HG03039 (cell line): Measurements from ENCODE around the gene WDR83.
"Not testable (repeated sequence)": the region's sequence is repeated elsewhere in the genome, so short reads cannot be mapped to it uniquely, and the experiment has no call there.

ENCODE experiments used
- ATAC-seq: cut with Tn5 transposase; IDR thresholded peaks from one replicate; pipeline ENCODE4 v1.9.1; 2021; ENCODE audit warnings: mild to moderate bottlenecking, moderate library complexity; ENCODE audit not compliant: unreplicated experiment

The WDR83 gene

DNA sequence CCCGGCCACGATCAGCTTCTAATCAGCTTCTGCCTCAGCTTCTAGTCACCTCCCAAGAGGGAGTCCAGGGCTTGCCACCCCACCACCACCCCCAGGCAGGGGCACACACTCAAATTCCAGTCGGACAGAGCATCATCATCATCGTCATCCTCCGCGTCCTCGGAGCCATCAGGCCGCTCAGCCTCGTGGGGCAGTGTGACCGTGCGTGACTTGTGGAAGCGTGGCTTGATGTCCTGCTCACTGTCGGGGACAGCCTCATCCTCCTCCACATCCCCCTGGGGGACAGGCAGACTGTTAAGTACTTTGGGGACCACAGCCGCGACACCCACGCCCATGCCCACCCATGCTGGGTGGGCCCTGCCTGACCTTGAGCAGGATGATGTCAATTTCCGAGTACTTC is 44.6 kb downstream of the WDR83 start:
- no peak for ATAC-seq

DNA sequence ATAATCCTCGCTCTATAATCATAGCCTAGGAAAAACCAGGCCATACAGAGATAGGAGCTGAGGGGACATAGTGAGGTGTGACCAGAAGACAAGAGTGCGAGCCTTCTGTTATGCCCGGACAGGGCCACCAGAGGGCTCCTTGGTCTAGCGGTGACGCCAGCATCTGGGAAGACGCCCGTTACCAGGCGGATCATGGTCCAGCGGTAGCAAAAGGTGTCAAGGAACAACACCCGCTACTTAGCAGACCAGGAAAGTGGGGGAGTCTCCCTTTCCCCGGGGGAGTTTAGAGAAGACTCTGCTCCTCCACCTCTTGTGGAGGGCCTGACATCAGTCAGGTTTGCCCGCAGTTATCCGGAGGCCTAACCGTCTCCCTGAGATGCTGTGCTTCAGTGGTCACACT is 45.5 kb downstream of the WDR83 start:
- ATAC-seq = not testable (repeated sequence)

DNA sequence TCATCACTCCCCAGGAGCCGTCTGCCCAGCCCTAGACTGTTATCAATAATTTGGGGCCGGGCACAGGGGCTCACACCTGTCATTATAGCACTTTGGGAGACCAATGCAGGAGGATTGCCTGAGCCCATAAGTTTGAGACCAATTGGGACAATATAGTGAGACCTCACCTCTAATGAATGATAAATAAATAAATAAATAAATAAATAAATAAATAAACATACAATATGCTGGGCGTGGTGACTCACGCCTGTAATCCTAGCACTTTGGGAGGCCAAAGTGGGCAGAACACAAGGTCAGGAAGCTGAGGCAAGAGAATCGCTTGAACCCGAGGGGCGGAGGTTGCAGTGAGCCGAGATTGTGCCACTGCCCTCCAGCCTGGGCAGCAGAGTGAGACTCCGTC is 46.7 kb downstream of the WDR83 start:
- ATAC-seq = not testable (repeated sequence)

DNA sequence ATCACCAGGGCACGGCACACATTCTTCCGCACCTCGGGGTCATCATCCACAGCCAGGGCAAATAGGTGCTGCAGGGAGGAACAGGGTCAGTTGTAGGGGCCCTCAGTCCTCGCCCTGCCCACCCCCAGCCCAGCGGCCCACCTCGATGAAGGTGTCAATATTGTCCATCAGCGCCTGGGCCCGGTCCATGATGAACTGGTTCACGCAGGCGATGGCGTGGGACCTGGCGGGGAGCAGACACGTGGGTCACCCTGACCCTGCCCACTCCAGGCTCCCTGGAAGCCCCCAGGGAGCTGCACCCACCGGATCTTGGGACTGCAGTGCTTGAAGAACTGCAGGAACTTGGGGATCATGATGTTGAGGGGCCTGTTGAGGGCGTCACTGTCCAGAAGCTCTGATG is 48.5 kb downstream of the WDR83 start:
- ATAC-seq = no peak

DNA sequence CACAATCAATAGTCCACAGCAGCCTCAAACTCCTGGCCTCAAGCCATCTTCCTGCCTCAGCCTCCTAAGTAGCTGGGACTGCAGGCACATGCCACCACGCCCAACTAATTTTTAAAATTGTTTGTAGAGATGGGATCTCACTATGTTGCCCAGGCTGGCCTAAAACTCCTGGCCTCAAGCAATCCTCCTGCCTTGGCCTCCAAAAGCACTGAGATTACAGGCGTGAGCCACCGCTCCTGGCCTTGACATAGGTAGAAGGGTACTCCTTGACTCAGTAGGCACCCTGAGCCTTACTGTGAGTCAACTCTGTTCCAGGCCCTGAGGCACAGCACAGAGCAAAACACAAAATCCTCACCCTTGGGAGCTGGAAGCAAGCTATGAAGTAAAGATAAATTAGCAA is 49.3 kb downstream of the WDR83 start:
- ATAC-seq = no peak

DNA sequence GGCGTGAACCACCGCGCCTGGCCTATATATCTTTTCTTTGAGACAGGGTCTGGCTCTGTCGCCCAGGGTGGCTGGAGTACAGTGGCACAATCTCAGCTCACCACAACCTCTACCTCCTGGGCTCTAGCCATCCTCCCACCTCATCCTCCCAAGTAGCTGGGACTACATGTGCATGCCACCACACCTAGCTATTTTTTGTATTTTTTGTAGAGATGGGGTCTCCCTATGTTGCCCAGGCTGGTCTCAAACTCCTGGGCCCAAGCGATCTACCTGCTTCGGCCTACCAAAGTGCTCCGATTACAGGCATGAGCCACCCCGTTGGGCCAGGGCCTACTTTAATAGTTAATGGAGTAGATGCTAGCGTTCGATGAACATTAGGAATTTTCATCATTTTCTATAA is 53.7 kb downstream of the WDR83 start:
- no peak for ATAC-seq

DNA sequence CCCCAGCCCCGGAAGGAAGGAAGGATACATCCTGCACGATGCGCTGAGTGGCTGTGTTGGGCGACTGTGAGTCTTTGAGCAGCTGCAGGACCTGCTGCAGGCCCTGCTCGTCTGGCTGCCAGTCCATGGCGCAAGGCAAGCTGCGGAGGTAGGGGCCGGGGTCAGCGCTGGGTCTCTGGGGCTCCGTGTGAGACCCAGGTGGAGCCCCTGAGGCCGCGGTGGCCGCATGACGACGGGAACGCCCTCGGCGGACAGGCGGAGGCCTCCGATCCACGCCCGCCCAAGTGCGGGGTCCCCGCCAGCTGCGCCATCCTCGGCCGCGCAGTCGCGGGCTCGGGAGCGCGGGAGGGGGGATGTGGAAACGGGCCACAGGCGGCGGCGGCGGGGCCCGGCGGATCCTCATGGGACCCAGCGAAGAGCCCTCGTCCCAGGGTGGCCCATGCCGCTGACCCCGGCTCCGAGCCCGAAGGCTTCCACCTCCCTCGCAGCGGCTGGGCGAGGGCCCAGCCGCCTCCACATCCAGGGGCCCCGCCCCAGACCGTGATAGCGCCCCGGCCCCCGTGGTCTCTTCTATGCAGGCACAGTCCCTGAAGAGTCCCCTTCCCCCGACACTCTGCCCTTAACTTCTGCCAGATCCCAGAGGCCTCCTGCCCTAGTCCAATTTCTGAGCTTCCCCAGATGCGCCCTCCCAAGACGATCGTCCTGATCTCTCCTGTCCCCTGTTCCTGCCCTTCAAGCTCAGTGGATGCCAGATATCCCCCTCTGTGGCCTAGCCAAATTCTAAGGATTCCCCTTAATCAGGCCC is 54.4 kb downstream of the WDR83 start:
- no peak for ATAC-seq

DNA sequence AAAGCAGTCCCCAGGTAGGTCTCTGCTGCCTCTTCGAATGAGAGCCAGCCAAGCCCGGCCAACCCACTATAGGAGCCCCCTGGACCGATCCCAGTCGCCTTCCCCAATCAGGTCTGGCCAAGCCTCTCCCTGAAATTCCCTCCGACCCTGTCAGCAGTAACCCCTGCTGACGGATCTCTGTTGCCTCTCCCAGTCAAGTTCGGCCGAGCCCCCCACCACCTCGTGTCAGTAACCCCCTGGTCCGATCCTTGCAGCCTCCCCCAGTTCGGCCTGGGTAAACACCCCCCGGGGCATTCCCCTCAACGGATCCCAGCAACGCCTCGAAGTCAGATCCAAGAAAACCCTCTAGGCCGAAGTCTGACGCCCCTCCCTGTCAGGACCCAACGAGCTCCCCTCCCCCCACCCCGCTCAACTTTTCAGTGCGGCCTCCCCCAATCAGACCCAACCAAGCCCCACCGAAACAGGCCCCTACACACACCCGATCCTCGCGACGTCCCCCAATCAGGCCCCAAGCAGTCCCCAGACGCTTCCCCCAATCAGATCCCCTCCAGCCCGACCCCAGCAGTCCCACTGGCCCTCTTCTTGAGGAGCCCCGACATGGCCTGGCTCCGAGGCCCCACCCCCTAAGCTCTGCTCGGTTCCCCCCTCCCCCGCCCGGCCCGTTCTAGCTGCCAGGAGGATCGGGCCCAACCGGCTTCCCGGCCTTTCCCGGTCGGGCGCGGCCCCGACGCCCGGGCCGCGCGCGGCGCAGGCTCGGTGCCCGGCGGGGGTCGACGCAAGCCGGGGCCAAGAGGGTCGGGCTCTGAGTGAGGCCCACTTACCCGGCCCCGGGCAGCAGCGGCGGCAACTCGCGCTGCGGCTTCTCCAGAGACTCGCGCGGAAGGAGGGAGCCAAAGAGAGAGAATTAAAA is 55.3 kb downstream of the WDR83 start:
- no peak for ATAC-seq

DNA sequence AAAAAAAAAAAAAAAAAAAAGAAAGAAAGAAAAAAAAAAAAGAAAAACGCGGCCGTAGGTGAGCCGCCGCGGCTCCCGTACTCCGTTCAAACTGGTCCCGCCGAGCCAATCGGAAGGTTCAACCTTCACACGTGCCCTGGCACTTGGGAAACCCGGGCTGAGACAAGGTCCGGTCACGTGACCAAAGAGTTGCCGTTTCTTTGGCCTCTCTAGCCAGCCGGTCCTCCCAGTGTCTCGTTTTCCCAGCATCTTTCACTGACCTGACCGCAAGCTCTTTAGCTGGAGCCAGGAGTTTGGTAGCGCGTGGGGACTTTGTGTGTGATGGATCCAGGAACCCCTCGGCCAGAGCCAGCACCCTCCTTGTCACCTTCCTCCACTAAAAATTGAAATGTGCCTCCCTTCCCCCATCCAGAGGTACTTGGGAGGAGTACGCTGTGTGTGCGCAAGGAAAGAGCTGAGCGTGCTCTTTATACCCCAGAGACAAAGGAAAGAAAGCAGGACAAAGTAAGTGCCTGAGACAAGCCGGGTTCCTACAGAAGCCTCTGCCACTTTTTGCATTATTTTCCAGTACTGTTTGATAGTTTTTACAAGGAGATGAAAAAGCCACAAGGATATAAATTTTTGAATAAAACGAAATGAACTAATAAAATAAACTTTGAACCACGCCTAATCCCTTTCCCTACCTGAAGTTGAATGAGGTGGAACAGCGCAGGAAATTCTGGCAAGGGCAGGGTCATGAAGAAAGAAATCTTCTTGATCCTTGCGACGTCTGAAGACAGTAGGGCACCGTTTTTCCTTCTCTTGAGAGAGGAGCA is 56.2 kb downstream of the WDR83 start:
- peak; percentile 66 for ATAC-seq

DNA sequence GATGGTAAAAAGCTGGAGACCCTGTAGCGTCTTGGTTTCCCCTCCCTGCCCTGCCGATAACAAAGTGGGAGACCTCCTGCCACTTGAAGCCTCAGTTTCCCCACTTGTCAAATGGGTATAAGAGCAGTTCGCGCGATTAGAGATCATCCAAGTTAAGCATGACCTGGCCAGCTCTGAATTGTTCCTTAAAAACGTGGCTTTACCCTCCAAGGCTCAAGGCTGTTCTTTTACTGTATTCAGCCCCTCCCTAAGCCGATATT is 56.7 kb downstream of the WDR83 start:
- ATAC-seq = no peak

DNA sequence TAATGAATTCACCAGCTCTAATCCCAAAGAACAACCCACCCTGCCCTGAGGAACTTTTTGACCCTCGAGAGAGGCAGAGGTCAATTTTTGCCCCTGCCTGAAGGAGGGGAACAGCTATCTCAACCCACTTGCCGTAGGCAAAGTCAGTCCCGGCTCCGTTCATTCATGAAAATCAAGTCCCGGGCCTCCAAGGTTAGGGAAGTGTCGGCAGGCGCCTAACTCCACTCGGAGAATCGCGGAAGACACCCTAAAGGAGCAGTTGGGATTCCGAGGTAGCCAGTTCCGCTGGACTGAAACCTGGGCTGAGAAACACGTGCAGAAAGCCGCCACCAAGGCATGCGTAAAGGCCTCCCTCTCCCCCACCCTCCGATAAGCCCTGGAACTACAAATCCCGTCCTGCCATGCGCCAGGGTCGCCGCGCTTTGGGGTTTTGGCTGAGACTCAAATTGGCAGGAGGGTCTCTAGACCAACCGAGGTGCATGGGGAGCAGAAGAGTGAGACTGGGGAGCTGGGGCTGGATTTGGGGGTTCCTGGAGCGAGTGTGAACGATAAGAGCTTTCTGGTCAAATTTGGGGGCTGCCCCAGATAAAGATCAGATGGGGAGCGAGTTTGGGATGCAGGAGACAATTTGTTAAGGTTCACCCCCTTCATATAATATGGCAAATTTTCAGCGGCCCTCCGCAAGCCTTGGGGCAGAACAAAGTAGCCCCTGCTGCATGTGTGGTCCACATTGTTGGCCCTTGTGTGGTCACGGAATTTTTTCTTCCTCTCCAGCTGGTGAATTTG is 57.2 kb downstream of the WDR83 start, which contains the start of gene TNPO2:
Gene TNPO2, minus strand, starts transcription at position 292 of the 786 bp plus-strand sequence. CDS start 2,955 bp downstream, outside the sequence.
- no peak for ATAC-seq
